Esophagus muscularis mucosa (tissue), 4 donors: ENCODE data around the gene WASF2. TPM values are rescaled to one million over a fixed set of nuclear protein-coding genes. Genes with fewer than 3 reads are reported as not detected.
"Not testable (repeated sequence)": the region's sequence is repeated elsewhere in the genome, so short reads cannot be mapped to it uniquely, and the experiment has no call there.

Experiments used
- DNase-seq: peaks from one replicate; pipeline ENCODE4 v3.0.0-alpha.2; 2017; ENCODE audit errors: extremely low spot score
- H3K27ac ChIP-seq, 4 donors: fragments of 200-600 bp; sonication (generic); replicated peaks in 1 of 4; 1 replicate in 3 of 4; 2 replicates in 1 of 4; pipeline ENCODE4 v1.5.1; 2016 to 2019; ENCODE audit warnings: mild to moderate bottlenecking in 1 of 4
- H3K27me3 ChIP-seq, 4 donors: fragments of 200-600 bp; sonication (generic); one replicate each; pipeline versions ENCODE4 v1.5.1 to v1.6.0; 2016 to 2019
- H3K36me3 ChIP-seq, 4 donors: fragments of 200-600 bp; sonication (generic); one replicate each; pipeline ENCODE4 v1.5.1; 2016 to 2019
- H3K4me1 ChIP-seq, 4 donors: fragments of 200-600 bp; sonication (generic); one replicate each; pipeline ENCODE4 v1.5.1; 2016 to 2019
- H3K4me3 ChIP-seq, 4 donors: fragments of 200-600 bp; sonication (generic); 1 replicate in 2 of 4; 2 replicates in 2 of 4; pipeline ENCODE4 v1.5.1; 2016 to 2019; ENCODE audit warnings: mild to moderate bottlenecking in 4 of 4, moderate library complexity in 1 of 4
- H3K9me3 ChIP-seq, 4 donors: fragments of 200-600 bp; sonication (generic); 1 replicate in 3 of 4; 2 replicates in 1 of 4; pipeline ENCODE4 v1.5.1; 2016 to 2019
- EP300 ChIP-seq: sonication (generic); formaldehyde crosslinking; IDR thresholded peaks from one replicate; pipeline ENCODE4 v1.6.1; 2017; ENCODE audit warnings: antibody characterized with exemption
- POLR2A ChIP-seq: fragments of 450-650 bp; IDR thresholded peaks from one replicate; pipeline ENCODE4 v1.6.1; 2017; ENCODE audit warnings: antibody characterized with exemption, moderate library complexity, mild to moderate bottlenecking, low read depth
- POLR2AphosphoS5 ChIP-seq, 2 donors: sonication (generic); formaldehyde crosslinking; IDR thresholded peaks; one replicate each; pipeline ENCODE4 v1.6.1; 2017; ENCODE audit warnings: antibody characterized with exemption in 2 of 2
- WGBS: methylation state at CpG from one replicate; pipeline ENCODE4 v1.1.5; 2018; 5-methylcytosine and 5-hydroxymethylcytosine counted together
- intact Hi-C: fragments of 100-400 bp; cut with DNase I; formaldehyde crosslinking; loops from one replicate; pipeline ENCODE4 v1.15.1; 2023
- total RNA-seq, 4 donors: library from RNA; depleted of rRNA; stranded (reverse); fragments of >200 nt; gene quantifications; one replicate each; pipeline versions ENCODE4 v1.1.0 to v1.2.1, GENCODE V29; 2016
- TF ChIP-seq, protein P1 (sequence below), 3 experiments: fragments of 200-600 bp in 2 of 3; fragments of 450-650 bp in 1 of 3; sonication (generic) in 2 of 3; IDR thresholded peaks; one replicate each; pipeline ENCODE4 v1.5.1; 2017 to 2019; ENCODE audit warnings: antibody characterized with exemption in 3 of 3, mild to moderate bottlenecking in 2 of 3, moderate library complexity in 1 of 3

Gene WASF2
- total RNA-seq: 100 to 1,000 TPM in 2 of 4 donors, 10 to 100 TPM in 2; 78.5 to 141 (median 101) TPM

- peak; percentile 99 for DNase-seq
- peaks cover 0 to 4% (median 0%) of the 10 kb centered on the region in 4 donors for H3K36me3 ChIP-seq
- TF ChIP-seq POLR2AphosphoS5 (IDR thresholded peaks at IDR 0.05): peak; percentile 96 to 98
- no peak for TF ChIP-seq EP300
- peak; percentile 95 for TF ChIP-seq POLR2A
- TF ChIP-seq, protein P1, sequence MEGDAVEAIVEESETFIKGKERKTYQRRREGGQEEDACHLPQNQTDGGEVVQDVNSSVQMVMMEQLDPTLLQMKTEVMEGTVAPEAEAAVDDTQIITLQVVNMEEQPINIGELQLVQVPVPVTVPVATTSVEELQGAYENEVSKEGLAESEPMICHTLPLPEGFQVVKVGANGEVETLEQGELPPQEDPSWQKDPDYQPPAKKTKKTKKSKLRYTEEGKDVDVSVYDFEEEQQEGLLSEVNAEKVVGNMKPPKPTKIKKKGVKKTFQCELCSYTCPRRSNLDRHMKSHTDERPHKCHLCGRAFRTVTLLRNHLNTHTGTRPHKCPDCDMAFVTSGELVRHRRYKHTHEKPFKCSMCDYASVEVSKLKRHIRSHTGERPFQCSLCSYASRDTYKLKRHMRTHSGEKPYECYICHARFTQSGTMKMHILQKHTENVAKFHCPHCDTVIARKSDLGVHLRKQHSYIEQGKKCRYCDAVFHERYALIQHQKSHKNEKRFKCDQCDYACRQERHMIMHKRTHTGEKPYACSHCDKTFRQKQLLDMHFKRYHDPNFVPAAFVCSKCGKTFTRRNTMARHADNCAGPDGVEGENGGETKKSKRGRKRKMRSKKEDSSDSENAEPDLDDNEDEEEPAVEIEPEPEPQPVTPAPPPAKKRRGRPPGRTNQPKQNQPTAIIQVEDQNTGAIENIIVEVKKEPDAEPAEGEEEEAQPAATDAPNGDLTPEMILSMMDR (IDR thresholded peaks at IDR 0.05): no peak
- peaks cover 46 to 60% (median 53%) of the 10 kb centered on the region in 4 donors for H3K4me1 ChIP-seq
- H3K9me3 ChIP-seq: no peaks in the 10 kb centered on the region
- intact Hi-C loops: loop anchor here (5.0 kb wide), 2 partner anchors 53 to 73 kb away; no protein-coding TSS in a partner anchor
- H3K27ac ChIP-seq: peak within 1 kb of the TSS; percentile 96 to 100 (median 98)
- 1% methylated on average over 35 of the region's 50 CpGs for WGBS
- H3K27me3 ChIP-seq: no peaks in the 10 kb centered on the region
- H3K4me3 ChIP-seq: peak within 1 kb of the TSS; percentile 87 to 99 (median 88)
Measured at GRCh38 chr1:27489973-27490741, at the start of gene WASF2. Gene WASF2 (minus strand): TSS chr1:27490167. CDS start chr1:27428890, 61,277 bp downstream.

- peak overlapping the region; percentile 85 to 90 (median 86) for H3K27ac ChIP-seq
- no peak for DNase-seq
- 24% methylated on average over 3 of the region's 3 CpGs for WGBS
Measured at GRCh38 chr1:27538793-27539192, 48.8 kb upstream of the WASF2 start.

DNA sequence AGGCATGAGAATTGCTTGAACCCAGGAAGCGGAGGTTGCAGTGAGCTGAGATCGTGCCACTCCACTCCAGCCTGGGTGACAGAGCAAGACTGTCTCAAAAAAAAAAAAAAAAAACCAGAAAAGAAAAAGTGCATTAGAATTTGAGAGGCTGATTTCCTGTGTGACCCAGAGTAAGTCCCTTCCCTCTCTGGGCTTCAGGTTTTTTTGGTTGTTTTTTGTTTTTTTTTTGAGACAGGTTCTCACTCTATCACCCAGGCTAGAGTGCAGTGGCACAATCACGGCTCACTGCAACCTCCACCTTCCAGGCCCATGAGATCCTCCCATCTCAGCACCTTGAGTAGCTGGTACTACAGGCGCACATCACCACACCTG lies 48.3 kb upstream of the WASF2 start:
- Histone ChIP-seq H3K4me1 (peaks cover 76 to 90% (median 87%) of the 10 kb centered on the region in 4 donors), H3K27ac (peak overlapping the region; percentile 85 to 90 (median 86)), H3K36me3 (peaks cover 14 to 36% (median 20%) of the 10 kb centered on the region in 4 donors)
- DNase-seq, H3K9me3 ChIP-seq, intact Hi-C loops, H3K4me3 ChIP-seq, H3K27me3 ChIP-seq: not testable (repeated sequence)
- 100% methylated on average over 4 of the region's 4 CpGs for WGBS

More at GRCh38 chr1:27538793-27539192, 48.8 kb upstream of the WASF2 start:
- Histone ChIP-seq H3K27me3 (no peaks in the 10 kb centered on the region), H3K4me3 (no peak overlapping the region), H3K4me1 (peaks cover 81 to 95% (median 92%) of the 10 kb centered on the region in 4 donors), H3K9me3 (no peaks in the 10 kb centered on the region), H3K36me3 (peaks cover 9 to 31% (median 15%) of the 10 kb centered on the region in 4 donors)
- TF ChIP-seq POLR2AphosphoS5 (IDR thresholded peaks at IDR 0.05) (peak in 1 of 2 donors; percentile 37), EP300 (no peak)
- intact Hi-C loops: no loop called here

DNA sequence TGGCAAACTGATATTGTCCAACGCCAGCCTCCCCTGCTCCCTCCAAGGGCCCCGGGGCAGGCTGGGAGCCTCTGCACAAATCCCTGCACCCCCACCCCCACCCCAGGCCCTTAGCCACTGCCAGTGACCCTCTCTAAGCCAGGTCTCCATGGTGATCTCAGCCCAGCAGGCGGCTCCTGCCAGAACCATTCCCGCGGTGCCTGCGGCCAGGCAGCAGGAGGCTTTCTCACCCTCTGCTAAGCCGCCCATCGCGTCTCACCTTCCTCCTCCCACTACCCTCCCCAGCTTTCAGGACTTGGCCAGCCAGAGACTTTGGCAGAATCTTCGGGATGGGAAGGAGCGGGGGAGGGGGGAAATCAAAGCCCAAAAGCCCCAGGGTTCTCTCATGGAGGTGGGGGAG lies 46.8 kb upstream of the WASF2 start:
- DNase-seq: no peak
- Histone ChIP-seq H3K27ac (peak overlapping the region; percentile 85 to 90 (median 86)), H3K4me3 (no peak overlapping the region), H3K9me3 (no peaks in the 10 kb centered on the region), H3K4me1 (peaks cover 61 to 75% (median 72%) of the 10 kb centered on the region in 4 donors), H3K27me3 (no peaks in the 10 kb centered on the region), H3K36me3 (peaks cover 18 to 49% (median 31%) of the 10 kb centered on the region in 4 donors)
- intact Hi-C loops: no loop called here
- 30% methylated on average over 10 of the region's 11 CpGs for WGBS
- TF ChIP-seq POLR2AphosphoS5 (IDR thresholded peaks at IDR 0.05) (peak; percentile 37 to 47), EP300 (no peak), POLR2A (no peak)
- TF ChIP-seq, protein P1 (IDR thresholded peaks at IDR 0.05): peak in 2 of 3 experiments; percentile 4 to 15

GRCh38 chr1:27536010-27536757 lies 46.2 kb upstream of the WASF2 start:
- H3K36me3 ChIP-seq: peaks cover 18 to 49% (median 31%) of the 10 kb centered on the region in 4 donors
- peak overlapping the region; percentile 85 to 90 (median 86) for H3K27ac ChIP-seq
- no peaks in the 10 kb centered on the region for H3K27me3 ChIP-seq
- H3K9me3 ChIP-seq: no peaks in the 10 kb centered on the region
- no peak overlapping the region for H3K4me3 ChIP-seq
- WGBS: 46% methylated on average over 15 of the region's 15 CpGs
- H3K4me1 ChIP-seq: peaks cover 55 to 69% (median 66%) of the 10 kb centered on the region in 4 donors
- no peak for DNase-seq
- intact Hi-C loops: no loop called here
- TF ChIP-seq POLR2AphosphoS5 (IDR thresholded peaks at IDR 0.05) (no peak), POLR2A (no peak), EP300 (no peak)
- TF ChIP-seq, protein P1 (IDR thresholded peaks at IDR 0.05): no peak
